Stimulated activated CD8-positive, alpha-beta memory T cell treated with anti-CD3 and anti-CD28 coated beads, Interleukin-15, amount 100 ng/mL, for 1 hour (primary cell): ENCODE results near the gene SORCS2.

Experiments
- DNase-seq: peaks from one replicate; pipeline ENCODE4 v3.0.0-alpha.2; 2020; ENCODE audit warnings: low read depth

The SORCS2 gene

DNA sequence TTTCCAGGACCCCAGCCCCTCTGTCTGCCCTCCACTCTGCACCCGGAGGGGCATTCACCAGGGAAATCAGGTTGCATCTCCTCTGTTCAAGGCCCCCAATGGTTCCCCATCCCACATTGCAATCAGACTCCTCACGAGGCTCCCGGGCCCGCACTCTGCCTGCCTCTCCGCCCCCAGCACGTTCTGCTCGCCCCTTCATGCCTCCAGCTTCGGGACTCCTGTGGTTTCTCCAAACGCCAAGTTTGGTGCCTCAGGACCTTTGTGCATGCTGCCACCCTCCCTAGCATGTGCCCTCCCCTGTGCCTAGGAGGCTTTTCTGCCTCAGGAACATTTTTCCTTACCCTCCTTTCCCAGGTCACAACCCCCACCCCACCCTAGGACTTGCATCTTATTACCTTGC, 426.0 kb downstream of the SORCS2 start:
- no peak for DNase-seq

GRCh38 chr4:7620086-7620813, 427.9 kb downstream of the SORCS2 start:
- no peak for DNase-seq

- DNase-seq = no peak
Measured at GRCh38 chr4:7620814-7621176, 428.5 kb downstream of the SORCS2 start.

GRCh38 chr4:7621252-7622035, 429.1 kb downstream of the SORCS2 start:
- no peak for DNase-seq

- no peak for DNase-seq
Measured at GRCh38 chr4:7622371-7622770, 430.0 kb downstream of the SORCS2 start.

- DNase-seq = no peak
Measured at GRCh38 chr4:7623468-7623867, 431.1 kb downstream of the SORCS2 start.

GRCh38 chr4:7624396-7624980, 432.1 kb downstream of the SORCS2 start:
- DNase-seq = no peak

- DNase-seq = no peak
Measured at GRCh38 chr4:7625071-7625470, 432.7 kb downstream of the SORCS2 start.

GRCh38 chr4:7626531-7626930, 434.2 kb downstream of the SORCS2 start:
- no peak for DNase-seq

DNA sequence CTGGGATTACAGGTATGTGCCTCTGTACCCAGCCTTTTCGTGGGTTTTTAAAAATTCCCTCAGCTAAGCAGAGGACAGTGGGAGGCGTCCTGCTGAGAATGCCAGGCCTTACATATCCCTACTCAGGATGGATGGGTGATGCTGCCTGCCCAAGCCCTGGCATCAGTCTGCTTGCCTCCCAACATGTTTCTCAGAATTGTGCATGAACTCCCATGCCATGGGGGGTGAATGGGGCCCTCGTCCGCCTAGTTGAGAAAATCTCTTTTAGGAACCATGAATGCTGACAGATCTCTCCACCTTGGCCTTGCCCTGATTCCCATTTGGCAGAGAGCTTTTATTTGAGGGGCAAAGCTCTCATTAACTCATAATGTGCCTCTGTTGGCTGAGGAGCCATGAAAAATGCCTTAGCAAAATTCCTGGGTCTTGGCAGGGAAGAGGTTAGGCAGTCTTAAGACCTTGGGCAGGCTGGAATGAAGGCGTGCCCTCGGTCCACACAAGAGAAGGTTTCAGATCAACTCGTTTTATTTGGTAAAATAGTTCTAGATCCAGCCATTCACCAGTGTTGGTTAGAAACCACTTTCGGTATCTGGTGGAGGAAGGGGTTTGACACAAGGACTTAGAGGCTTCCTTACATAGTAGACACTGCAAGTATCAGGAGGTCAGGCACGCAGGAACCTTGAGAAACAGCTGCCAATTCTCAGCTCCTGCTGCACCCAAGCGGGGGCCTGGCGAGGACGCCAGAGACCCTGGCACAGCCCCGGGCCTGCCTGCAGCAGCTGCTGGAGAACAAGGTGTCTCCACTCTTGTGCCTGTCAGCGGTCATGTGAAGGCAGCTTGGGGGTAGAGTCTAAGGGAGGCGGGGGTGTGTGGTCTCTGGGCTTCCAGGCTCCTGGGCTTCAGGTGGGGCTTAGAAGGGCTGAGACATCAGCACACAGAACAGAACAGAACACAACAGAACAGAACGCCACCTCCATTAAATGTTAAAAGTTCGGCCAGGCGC, 435.2 kb downstream of the SORCS2 start:
- DNase-seq = no peak

DNA sequence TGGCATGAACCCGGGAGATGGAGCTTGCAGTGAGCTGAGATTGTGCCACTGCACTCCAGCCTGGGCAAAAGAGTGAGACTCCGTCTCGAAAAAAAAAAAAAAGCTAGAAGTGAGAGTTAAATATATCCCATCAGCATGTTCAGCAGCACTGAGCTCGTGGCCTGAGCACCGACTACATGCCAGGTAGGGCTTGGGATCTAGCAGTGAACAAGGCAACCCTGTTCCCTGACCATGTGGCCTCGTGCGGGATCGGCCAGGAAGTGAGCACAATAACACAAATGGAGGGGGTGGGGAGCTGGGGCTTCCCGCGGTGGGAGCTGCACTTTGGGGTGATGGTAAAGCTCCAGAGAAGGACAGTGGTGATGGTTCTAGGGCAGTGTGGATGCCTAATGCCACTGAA, 436.1 kb downstream of the SORCS2 start:
- DNase-seq = no peak

- DNase-seq = no peak
Measured at GRCh38 chr4:7629501-7630254, 437.3 kb downstream of the SORCS2 start.

GRCh38 chr4:7630568-7631287, 438.4 kb downstream of the SORCS2 start:
- no peak for DNase-seq

DNA sequence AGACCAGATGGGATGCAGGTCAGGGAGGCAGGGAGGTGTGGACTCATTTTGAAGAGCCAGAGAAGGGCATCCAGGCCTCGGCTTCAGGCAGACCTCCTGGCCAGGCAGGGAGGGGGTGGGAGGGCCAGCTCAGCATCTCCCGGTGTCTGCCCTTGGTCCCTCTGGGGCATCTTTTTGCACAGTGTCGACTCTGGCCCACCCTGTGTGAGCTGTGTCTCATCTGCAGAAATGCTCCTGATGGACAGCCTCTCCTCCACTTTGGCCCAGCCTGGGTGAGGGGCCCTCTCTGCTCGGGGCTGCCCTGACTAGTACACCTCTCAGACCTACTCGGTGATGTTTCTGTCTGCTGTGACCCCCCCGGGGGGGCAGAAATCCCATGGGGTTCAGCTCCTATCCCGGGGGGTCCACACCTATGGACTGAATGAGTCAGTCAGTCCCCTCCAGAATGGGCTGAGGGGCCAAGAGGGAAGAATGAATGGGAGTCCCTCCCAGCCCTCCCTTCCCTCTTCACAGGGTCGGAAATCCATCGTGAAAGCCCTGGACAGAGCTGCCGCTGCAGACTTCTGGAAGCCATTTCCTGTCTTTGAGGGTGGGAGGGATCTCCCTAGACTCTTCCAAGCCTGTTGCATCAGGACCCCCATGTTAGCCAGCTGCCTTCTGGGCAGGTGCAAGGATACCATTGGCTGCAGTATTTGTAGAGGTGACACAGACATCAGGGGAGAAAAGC, 439.1 kb downstream of the SORCS2 start:
- no peak for DNase-seq

- no peak for DNase-seq
Measured at GRCh38 chr4:7632341-7632740, 440.0 kb downstream of the SORCS2 start.

- no peak for DNase-seq
Measured at GRCh38 chr4:7632971-7633370, 440.6 kb downstream of the SORCS2 start.

- DNase-seq = no peak
Measured at GRCh38 chr4:7634661-7635251, 442.4 kb downstream of the SORCS2 start.

DNA sequence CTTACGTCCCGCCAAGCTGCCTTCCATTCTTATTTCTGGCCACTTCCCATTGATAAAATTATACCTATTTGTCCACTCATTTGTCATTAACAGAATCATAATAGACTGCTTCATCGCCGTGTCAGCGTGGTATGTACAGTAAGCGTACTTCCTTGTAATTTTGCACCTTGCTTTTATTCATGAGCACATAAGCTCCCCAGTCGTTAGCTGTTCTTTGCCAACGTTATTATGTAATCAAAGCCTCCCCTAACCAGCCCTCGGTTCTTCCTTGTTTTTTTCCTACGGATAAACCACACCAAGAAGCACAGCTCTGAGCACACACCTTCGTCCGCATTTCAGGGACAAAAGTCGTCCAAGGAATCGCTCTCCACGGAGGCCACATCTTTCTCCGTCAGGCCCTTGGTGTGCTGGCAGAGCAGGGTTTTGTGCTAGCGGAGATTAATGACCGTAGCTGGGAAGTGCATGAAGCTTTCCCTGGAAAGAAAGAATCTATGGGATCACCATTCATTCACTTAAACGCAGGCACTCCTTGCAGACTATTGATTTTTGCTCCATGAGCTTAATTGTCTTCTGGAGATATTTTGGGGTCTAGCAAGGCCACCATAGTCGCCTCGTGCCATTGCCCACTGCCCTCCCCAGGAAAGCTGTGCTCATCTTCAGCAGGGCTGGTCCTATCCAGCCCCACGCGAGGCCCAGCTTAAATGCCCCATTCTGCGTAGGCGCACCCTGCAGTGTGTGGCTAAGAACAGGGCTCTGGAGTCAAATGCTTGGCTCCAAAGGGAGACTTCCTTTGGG, 443.3 kb downstream of the SORCS2 start:
- DNase-seq = no peak

DNA sequence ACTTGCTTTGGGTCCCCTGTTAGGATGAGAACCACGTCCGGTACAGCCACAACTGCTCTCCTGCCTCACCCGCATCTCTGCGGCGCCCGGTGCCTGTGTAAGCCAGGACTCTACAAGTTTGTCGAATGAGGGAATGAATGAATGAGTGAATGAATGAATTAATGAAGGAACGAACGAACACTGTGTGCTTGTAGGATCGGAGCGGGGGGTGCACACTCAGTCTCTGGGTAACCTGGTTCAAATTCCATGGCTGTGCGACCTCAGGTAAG, 443.8 kb downstream of the SORCS2 start:
- no peak for DNase-seq
